Endothelial cell of umbilical vein (primary cell): Measurements from ENCODE around the gene HSPA12A. TPM values are rescaled to one million over a fixed set of nuclear protein-coding genes. Genes with fewer than 3 reads are reported as not detected.

Source experiments
- BruUV-seq: library from RNA; stranded (reverse); fragments of 400-500 nt; replicated peaks from 2 replicates; lab custom pipeline; 2021; lab: Mats Ljungman, UMichigan
- CTCF ChIA-PET: fragments of 300-600, 350-600 bp; sonication (Branson Sonifier 250); formaldehyde crosslinking; loops from one replicate; lab custom pipeline; 2021; ENCODE audit warnings: antibody characterized with exemption, inconsistent platforms; lab: Charles Lee
- POLR2A ChIA-PET: fragments of 300-600, 350-600 bp; sonication (Branson Sonifier 250); formaldehyde crosslinking; loops from one replicate; lab custom pipeline; 2021; ENCODE audit warnings: antibody characterized with exemption, inconsistent platforms; lab: Charles Lee
- DNase-seq: peaks from one replicate; pipeline ENCODE4 v3.0.0-alpha.2; 2011; ENCODE audit warnings: low read depth, low spot score
- FAIRE-seq: peaks from 2 replicates; lab custom pipeline; 2011; peaks lifted over from hg19 to GRCh38; lab: Jason Lieb, UNC
- H2AFZ ChIP-seq: 2 replicates; pipeline ENCODE4 v1.6.0; 2012; ENCODE audit warnings: low read depth, low read length, control low read depth, inconsistent platforms
- H3K27ac ChIP-seq: 2 replicates; pipeline ENCODE4 v1.5.1; 2011; ENCODE audit warnings: low read depth, mild to moderate bottlenecking, control low read depth, low read length, moderate library complexity; ENCODE audit not compliant: insufficient read depth
- H3K27me3 ChIP-seq, 2 experiments: 2 replicates each; pipeline versions ENCODE4 v1.6.0 to v1.6.1; 2011; ENCODE audit warnings: low read length in 2 of 2, mixed read lengths in 1 of 2; ENCODE audit not compliant: control insufficient read depth in 2 of 2, insufficient read depth in 2 of 2
- H3K36me3 ChIP-seq, 2 experiments: 2 replicates in 1 of 2; 3 replicates in 1 of 2; pipeline ENCODE4 v1.5.1; 2011; ENCODE audit warnings: low read length in 2 of 2, mild to moderate bottlenecking in 1 of 2, moderate library complexity in 1 of 2; ENCODE audit not compliant: control insufficient read depth in 2 of 2, insufficient read depth in 2 of 2; ENCODE audit errors: extremely low read depth in 1 of 2
- H3K4me1 ChIP-seq: 3 replicates; pipeline ENCODE4 v1.5.1; 2011; ENCODE audit warnings: mild to moderate bottlenecking, low read length; ENCODE audit not compliant: control insufficient read depth, insufficient read depth; ENCODE audit errors: extremely low read depth
- H3K4me2 ChIP-seq: 2 replicates; pipeline ENCODE4 v1.6.1; 2011; ENCODE audit warnings: low read length, control low read depth, mixed read lengths; ENCODE audit not compliant: insufficient read depth
- H3K4me3 ChIP-seq, 3 experiments: fragments of 200-600 bp in 1 of 3; sonication (generic), shearing (Covaris generic) in 1 of 3; replicated peaks in 1 of 3; 2 replicates each; pipeline ENCODE4 v1.5.1; 2011 to 2016; ENCODE audit warnings: control low read depth in 3 of 3, low read length in 3 of 3, mild to moderate bottlenecking in 2 of 3, inconsistent platforms in 1 of 3, low read depth in 1 of 3, moderate library complexity in 1 of 3; ENCODE audit not compliant: insufficient read depth in 1 of 3
- H3K79me2 ChIP-seq: 2 replicates; pipeline ENCODE4 v1.6.0; 2012; ENCODE audit warnings: low read length, inconsistent platforms; ENCODE audit not compliant: control insufficient read depth, insufficient read depth
- H3K9ac ChIP-seq: replicated peaks from 2 replicates; pipeline ENCODE3; 2011; ENCODE audit warnings: low read length, control low read depth; ENCODE audit not compliant: insufficient read depth; ENCODE audit errors: extremely low read depth
- H3K9me1 ChIP-seq: replicated peaks from 3 replicates; pipeline ENCODE4 v1.6.0; 2011; ENCODE audit warnings: mild to moderate bottlenecking, low read length; ENCODE audit not compliant: control insufficient read depth, insufficient read depth; ENCODE audit errors: extremely low read depth
- H3K9me3 ChIP-seq: replicated peaks from 2 replicates; pipeline ENCODE4 v1.5.1; 2012; ENCODE audit warnings: low read length, inconsistent platforms; ENCODE audit not compliant: control insufficient read depth, insufficient read depth
- H4K20me1 ChIP-seq: replicated peaks from 2 replicates; pipeline ENCODE3; 2011; ENCODE audit warnings: mild to moderate bottlenecking, low read length; ENCODE audit not compliant: control insufficient read depth, insufficient read depth; ENCODE audit errors: extremely low read depth
- CTCF ChIP-seq, 2 donors: IDR thresholded peaks; 1 replicate in 1 of 2; 2 replicates in 1 of 2; pipeline ENCODE4 v1.5.1; 2011; ENCODE audit warnings: low read length in 2 of 2, mild to moderate bottlenecking in 2 of 2, moderate library complexity in 2 of 2, control low read depth in 1 of 2, inconsistent platforms in 1 of 2, low read depth in 1 of 2; ENCODE audit not compliant: insufficient read depth in 1 of 2; ENCODE audit errors: extremely low read depth in 1 of 2
- EZH2 ChIP-seq: IDR thresholded peaks from 2 replicates; pipeline ENCODE4 v1.6.1; 2012; ENCODE audit warnings: borderline replicate concordance, low read depth, mild to moderate bottlenecking, moderate library complexity, low read length, inconsistent platforms; ENCODE audit not compliant: severe bottlenecking
- FOS ChIP-seq: IDR thresholded peaks from 2 replicates; pipeline ENCODE4 v1.6.1; 2011; ENCODE audit warnings: mild to moderate bottlenecking, low read length, moderate library complexity, borderline replicate concordance; ENCODE audit not compliant: insufficient read depth
- GATA2 ChIP-seq: IDR thresholded peaks from 2 replicates; pipeline ENCODE4 v1.7.0; 2011; ENCODE audit warnings: low read depth, mild to moderate bottlenecking, moderate library complexity, mixed read lengths, low read length; ENCODE audit not compliant: insufficient read length, insufficient read depth
- JUN ChIP-seq: IDR thresholded peaks from 2 replicates; pipeline ENCODE4 v1.6.1; 2011; ENCODE audit warnings: borderline replicate concordance, low read depth; ENCODE audit not compliant: insufficient read length, insufficient read depth
- MAX ChIP-seq: IDR thresholded peaks from 2 replicates; pipeline ENCODE4 v1.6.1; 2011; ENCODE audit not compliant: insufficient read depth, insufficient read length
- POLR2A ChIP-seq: IDR thresholded peaks from 2 replicates; pipeline ENCODE4 v1.6.1; 2012; ENCODE audit warnings: low read depth, mild to moderate bottlenecking, control low read depth, low read length
- dilution Hi-C: fragments of 300-500 bp; cut with MboI; formaldehyde crosslinking; loops from one replicate; pipeline ENCODE4 v1.15.0; 2019; ENCODE audit warnings: low sequenced_read_pairs; ENCODE audit not compliant: extremely low pct_ligation_motif_present
- intact Hi-C: fragments of 100-400 bp; cut with micrococcal nuclease; formaldehyde crosslinking; loops from one replicate; pipeline ENCODE4 v1.10.0; 2022
- polyA plus RNA-seq, 4 experiments: library from polyadenylated mRNA; depleted of rRNA in 3 of 4; stranded (reverse) in 3 of 4; unstranded in 1 of 4; fragments of >200 nt; gene quantifications; 2 replicates each; pipeline versions ENCODE4 v1.2.1 to v1.2.3, GENCODE V29; 2011 to 2012; ENCODE audit warnings: missing spikeins in 1 of 4
- total RNA-seq: library from RNA; stranded (reverse); gene quantifications from 2 replicates; pipeline ENCODE4 v1.2.3, GENCODE V29; 2021

The HSPA12A gene
- total and polyA plus RNA-seq, 2 donors (not counting 3 experiments of a cell fraction or from before 2014, with no cell fraction given): 0.22 to 0.29 TPM

DNA sequence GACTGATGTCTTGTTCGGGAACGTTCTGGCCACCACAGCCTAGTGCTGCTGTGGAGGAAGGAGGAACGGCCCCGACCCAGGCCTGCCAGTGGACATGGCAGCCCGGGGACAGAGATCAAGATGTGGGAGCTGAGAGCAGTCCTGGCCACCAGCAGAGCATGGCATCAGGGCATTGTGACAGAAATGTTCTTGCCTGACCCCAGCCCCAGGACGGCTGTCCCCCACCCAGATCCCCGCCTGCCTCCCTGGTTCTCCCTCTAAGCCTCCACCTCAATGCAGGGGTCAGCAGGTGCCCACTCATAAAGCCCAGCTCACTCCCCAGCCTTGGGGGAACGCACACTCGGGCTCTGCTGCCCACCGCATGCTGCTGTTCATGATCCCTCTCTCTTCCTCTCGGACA lies 42.9 kb upstream of the HSPA12A start:
- DNase-seq (no peak), FAIRE-seq (no peak)
- Histone ChIP-seq H3K36me3 (no peaks in the 10 kb centered on the region), H2AFZ (no peak overlapping the region), H3K9ac (no peak overlapping the region), H3K4me1 (no peaks in the 10 kb centered on the region), H3K9me3 (no peaks in the 10 kb centered on the region), H3K79me2 (no peaks in the 10 kb centered on the region), H3K4me2 (no peak overlapping the region), H3K27me3 (no peaks in the 10 kb centered on the region), H4K20me1 (no peaks in the 10 kb centered on the region), H3K9me1 (no peaks in the 10 kb centered on the region), H3K27ac (no peak overlapping the region), H3K4me3 (no peak overlapping the region)
- no TSS peak for BruUV-seq
- CTCF ChIA-PET: interaction anchor here (7.9 kb wide), 1 partner anchor 388 kb away, joined by 98 read pairs; no protein-coding TSS in a partner anchor
- intact Hi-C loops (no loop called here), dilution Hi-C loops (no loop called here)
- TF ChIP-seq GATA2 (no peak), JUN (no peak), MAX (no peak), FOS (no peak), EZH2 (no peak), POLR2A (no peak), CTCF (IDR thresholded peaks at IDR 0.05; ENCODE audit: extremely low read depth in 1 of 2, insufficient read depth in 1 of 2, low read depth in 1 of 2, low read length in 2 of 2) (no peak)
- POLR2A ChIA-PET: no interaction called here
